Epidermal melanocyte (primary cell): ENCODE results near the gene NRXN3.

Experiments
- DNase-seq: peaks from one replicate; pipeline ENCODE4 v3.0.0; 2011; ENCODE audit warnings: low spot score; ENCODE audit not compliant: insufficient read length

Gene NRXN3

DNA sequence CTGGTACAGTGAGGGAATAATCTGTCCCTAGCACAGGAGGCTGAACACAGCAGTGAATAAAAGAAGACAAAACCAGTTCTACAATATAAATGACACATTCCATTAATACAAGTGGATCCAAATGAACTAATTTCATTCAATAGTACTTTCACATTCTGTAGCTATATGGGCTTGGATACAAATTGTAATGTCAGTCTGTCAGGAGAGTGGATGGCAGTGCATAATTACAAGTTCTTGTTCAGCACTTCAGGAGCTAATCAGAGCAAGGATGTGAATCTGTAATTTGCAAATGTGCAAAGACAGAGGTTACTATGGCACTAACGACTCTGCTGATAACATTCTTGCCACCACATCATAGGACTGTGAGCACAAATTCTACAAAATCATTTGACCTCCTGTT lies 1343.3 kb downstream of the NRXN3 start:
- no peak for DNase-seq

DNA sequence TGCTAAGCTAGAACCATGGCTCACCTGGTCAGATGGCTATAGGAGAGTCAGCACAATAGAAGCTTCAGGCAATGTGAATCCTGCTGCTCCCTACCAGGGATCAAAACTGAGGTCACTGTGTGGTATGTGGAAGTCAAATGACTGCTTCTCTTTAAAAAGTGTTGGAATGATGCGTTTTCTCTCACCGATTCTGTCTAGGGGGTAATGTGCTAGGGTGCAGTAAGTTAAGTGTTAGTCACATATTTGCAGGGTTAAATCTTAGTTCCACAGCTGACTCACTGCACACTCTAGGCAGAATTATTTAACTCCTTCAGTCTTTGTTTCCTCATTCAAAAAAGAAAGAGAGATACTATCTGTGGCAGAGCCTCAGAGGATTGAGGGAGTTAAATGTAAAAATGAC lies 1344.5 kb downstream of the NRXN3 start:
- no peak for DNase-seq

DNA sequence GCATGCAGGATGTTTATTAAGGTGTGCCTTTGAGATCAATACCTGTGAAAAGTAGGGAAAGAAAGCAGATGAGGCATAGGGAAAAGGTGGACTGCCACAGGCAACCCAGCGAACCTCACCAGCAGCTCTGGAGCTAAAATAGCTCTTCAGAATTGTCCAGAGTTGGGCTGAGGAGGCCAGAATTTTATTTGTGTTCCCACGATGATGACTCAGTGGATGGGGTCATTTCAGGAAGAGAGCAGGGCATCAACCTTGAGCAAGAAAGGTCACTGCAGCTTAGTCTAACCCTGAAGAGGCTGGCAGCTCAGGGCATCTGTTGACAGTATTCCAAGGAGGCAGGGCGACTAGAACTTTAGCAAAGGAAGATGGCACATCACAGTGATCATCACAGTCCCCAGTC lies 1345.0 kb downstream of the NRXN3 start:
- DNase-seq, result no peak

DNA sequence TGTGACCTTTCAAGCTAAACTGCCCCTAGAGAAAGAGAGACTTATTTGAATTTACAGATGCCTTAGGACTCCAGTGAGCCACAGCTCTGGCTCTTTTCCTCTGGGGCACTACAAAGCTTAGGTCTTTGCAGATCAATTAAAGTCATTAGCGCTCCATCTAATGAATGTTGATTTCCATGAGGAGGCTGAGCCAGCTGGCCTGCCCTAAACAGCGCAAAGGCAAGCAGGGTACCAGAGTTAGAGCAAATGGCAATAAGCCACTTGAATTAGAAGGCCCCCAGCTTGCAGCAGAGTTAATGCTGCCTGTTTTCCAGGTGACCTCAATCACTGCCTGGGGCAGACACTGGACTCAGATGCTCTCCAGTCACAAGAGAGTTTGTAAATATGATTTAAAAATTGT lies 1345.8 kb downstream of the NRXN3 start:
- no peak for DNase-seq

DNA sequence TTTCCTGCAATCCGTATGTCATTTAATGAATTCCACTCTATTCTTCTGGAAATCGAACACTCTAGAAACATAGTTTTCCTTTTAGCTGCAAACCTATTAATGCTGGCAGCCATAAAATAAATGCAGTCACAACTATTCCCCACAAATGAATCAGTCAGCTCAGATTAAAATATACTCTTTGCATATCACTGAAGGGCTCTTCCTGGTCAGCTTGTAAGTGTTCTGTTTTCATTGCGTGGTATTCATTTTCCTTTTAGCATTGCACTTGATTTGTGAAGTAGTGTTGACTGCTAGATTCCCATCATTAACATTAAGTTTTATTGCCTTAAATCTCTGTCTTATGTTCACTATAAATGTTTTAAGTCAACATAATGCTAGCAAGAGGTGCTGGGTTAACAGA lies 1355.2 kb downstream of the NRXN3 start:
- no peak for DNase-seq

DNA sequence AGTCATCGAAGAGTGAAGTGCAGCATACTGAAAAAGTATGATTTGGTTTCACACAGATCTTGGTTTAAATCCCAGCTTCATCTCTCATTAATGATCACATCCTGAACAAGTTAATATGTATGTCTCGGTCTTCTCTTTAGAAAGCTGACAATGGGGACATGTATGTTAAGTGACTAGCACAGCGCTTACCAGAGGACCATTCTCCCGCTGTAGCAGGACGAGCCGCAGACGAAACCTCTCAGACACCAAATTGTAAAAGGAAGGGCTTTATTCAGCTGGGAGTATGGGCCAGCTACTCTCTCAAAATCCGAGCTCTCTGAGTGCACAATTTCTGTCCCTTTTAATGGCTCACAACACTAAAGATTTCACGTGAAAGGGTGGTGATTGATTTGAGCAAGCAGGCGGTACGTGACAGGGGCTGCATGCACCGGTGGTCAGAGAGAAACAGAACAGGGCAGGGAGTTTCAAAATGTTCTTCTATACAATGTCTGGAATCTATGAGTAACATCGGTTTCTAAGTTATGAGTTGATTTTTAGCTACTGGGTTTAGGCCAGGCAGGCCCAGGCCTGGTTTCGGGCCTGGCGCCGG lies 1358.7 kb downstream of the NRXN3 start:
- DNase-seq, result no peak

DNA sequence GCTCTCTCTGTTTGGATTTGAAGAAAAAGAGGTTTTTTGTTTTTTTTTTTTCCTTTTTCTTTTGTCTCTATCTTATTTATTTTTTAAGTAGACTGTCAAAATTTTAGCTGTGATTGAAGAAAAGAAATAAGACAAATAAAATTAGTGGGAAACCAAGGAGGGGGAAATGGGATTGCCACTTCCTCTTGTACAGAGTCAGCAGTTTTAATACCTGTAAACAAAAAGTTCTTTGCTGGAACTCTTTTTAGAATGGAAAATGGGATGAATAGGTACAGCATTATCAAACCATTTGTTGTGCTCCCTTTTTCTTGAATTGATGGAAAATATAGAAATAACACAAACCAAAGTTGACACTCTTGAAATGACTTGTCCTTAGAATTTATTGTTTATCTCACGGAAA lies 1360.4 kb downstream of the NRXN3 start:
- DNase-seq, result no peak

DNA sequence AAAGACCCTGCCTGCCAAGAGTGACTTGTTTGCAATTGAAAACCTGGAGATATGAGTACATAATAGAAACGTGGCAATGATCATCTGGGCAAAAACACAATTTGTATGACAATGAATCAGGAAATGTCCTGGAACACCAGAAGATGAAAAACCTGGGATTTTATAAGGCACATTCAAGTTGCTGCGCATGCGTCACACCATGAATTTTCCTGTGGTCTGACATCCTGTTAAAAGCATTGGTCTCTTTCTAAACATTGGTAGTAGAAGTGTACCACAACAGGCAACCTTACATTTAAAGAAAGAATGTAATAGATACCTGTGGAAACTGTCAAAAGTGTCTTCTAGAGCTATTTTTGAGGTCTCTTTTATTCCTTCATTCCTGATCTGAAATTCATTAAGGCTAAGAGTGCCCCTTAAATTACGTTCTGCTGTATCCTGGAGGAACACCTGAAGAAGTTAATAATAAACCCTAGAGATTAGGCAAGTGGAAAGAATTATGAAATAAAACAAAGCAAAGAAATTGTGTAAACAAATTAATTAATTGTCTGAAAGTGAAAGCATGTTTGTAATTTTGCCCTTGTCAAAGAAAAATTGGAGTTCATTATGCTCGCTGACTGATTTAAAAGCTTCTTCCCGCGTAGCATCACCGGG lies 1364.7 kb downstream of the NRXN3 start:
- DNase-seq, result no peak

DNA sequence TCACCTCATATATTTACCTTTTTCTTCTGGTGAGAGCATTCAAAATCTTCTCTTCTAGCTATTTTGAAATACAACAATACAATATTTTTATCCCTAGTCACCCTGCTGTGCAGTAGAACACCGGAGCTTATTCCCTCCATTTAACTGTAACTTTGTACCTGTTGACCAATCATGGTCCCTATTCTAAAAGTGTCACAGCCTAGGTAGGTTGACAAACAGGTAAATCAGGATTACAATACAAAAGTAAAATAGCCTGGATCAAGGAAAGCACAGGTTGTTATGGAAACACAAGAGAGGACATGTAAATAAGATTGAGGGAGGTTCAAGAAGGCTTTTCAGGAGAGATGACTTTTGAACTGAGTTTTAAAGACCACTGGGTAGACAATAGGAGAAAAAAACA lies 1370.2 kb downstream of the NRXN3 start:
- no peak for DNase-seq

DNA sequence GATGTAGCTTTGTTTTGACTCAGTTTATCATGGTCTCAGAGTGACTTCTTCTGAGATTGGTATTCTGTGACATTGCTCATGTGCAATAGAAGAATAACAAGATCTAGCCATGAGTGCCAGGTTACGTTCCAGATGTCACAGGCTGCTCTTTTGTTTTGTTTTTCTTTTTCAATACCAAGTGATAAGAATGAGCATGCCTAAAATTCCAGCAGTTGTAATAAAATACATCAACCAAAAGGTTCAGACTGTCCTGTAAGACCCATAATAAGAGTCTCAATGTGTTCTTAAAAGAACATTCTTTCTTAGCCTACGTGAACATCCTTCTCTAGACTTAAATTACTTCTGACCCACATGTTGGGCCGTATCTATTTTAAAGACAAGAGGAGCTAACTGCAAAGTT lies 1371.9 kb downstream of the NRXN3 start:
- DNase-seq, result no peak

DNA sequence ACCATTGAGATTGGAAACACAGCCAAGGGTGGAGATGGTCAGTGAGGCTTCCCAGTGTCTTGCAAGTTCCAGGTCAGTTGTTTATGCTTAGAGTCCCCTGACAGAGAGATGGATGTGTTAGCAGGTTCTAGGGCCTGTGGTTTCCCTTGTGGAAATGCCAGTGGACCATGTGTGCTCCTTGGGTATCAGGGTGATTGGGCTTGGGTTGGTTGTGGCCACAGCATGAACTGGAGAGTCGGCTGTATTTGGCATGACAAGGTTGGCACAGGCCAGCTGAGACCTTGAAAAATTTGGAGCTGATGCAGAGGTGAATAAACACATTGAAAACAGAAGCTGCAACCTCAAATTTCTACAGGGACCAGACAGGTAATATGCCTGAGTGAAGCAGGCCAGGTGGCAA lies 1373.2 kb downstream of the NRXN3 start:
- no peak for DNase-seq

DNA sequence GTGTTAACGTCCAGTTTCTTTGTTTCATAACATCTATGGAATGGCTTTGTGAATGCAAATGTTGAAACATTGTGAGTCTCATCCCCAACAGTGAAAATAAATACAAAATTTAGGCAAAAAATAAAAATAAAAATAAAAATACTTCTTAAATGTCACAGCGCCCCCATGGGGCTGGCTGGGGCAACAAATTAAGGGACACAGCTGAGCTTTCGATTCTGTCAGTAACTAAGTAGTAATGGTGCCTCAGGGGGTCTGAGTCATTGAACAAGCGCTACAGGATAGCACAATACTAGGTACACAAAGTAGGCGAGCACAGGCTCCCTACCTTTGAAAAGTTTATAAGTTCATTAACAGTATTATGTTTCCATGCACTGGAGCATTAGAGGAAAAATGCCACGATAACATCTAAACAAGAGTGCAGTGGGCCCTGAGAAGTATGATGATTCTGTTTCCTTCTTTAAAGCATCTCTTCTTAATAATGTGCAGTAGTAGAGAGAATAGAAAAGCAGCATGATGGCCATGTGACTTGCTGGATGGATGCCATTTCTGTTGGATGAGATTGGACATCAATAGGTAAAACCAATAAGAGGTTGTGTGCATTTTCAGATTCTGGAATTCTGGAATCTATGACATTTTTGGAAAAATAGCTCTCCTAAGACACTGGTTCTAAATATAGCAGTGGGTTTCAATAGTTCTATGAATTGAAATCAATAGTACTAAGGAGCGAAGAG lies 1374.0 kb downstream of the NRXN3 start:
- no peak for DNase-seq

DNA sequence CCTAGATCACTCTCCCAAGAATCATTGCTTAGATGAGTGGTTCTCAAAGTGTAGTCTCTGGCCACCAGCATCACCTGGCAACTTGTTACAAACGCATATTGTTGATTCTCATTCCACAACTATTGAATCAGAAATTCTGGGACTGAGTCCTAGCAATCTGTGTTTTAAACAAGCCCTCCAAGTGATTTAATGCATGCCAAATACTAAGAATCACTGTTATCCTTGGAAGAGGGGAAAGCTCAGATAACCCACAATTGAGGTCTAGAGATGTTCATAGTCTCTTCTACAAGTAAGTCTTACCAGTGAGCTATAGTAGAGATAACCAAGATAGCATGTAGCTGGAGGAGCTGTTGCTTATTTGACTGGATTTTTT lies 1374.5 kb downstream of the NRXN3 start:
- DNase-seq, result no peak

DNA sequence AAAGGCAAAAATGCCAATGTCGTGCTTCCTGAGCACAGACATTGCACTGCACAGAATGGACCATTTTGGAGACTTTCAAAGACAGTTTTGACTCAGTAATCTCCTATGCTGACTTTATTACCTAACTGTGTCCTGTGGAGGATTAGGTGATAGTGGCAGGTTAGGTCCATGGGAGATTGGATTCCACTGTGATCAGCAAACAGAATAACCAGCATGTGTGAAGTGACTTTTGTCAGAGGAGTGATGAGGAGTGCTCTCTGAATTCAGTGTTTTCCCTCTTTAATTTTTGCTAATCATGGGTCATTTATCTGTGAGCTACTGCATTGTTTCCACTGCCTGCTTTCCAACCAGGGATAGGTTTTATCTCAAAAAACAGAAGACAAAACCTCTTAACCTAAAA lies 1378.7 kb downstream of the NRXN3 start:
- no peak for DNase-seq

DNA sequence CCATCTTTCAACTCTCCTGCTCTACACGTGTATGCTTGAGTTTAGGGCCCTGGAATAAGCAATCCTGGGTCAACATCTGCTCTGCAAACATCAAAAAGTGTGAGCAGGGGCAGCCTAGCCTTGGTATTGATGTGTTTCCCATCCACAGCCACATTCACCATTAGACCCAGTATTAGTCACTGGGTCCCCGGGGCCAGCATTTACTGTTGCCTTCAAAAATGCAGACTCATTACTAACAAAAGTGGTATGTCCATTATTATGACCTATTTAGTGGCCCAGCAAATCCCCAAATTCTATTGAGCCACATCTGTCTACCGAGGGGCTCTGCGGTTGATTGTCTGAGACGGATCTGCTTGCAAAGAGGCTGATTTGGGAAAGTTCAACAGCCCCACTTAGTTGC lies 1379.3 kb downstream of the NRXN3 start:
- DNase-seq, result no peak

DNA sequence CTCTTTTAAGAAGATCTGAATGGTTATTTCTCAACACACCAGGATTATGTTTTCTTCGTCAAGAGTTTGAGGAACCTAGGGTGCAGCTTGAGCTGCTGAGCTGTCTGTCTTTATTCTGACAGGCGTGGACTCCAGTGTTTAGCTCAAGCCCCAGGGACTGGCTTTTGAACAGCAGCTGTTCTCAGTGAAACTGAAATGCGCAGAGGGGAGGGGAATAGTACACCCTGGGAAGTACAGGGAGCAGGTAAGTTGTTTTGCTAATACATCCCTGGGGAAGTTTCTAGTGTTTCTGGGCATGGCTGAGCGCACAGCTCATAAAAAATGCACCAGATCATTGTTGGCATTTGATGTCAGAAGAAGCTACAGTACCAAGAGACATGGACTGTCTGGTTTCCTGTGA lies 1381.3 kb downstream of the NRXN3 start:
- DNase-seq, result no peak

DNA sequence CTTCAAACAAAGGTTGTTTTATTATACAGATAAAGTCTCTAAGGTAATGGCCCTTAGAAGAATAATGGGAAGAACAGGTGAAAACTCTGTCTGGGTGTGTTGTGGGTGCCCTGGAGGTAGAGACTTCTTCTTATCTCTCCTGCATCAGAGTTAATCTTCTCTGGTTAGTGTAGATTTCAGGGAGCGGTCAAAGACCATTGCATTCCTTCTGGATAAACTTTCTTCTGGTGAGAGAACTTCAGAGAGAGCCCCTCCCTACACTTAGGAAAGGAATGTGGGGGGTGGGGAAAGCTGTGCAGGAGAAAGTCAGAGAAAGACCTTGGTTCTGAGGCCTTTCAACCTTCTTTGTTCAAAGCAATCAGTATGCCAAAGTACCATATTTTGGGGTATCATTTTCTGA lies 1382.6 kb downstream of the NRXN3 start:
- no peak for DNase-seq

DNA sequence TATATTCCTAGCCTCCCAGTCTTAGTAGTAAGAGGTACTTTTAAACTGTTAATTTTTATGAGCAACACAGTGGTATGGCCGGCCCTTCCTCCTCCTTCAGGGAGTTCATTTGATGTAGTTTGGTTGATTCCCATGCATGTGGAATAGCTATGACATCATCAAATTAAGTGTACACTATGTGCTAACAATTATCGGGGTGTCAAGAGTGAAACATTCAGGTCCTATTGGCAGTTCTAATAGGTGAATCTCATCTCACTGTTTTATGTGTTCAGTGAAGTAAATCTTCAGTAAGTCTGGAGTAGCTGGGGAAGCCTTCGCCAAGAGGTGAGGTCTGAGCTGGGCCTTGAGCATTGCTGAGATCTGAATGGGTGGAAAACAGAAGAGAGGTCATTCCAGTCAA lies 1384.6 kb downstream of the NRXN3 start:
- DNase-seq, result no peak

DNA sequence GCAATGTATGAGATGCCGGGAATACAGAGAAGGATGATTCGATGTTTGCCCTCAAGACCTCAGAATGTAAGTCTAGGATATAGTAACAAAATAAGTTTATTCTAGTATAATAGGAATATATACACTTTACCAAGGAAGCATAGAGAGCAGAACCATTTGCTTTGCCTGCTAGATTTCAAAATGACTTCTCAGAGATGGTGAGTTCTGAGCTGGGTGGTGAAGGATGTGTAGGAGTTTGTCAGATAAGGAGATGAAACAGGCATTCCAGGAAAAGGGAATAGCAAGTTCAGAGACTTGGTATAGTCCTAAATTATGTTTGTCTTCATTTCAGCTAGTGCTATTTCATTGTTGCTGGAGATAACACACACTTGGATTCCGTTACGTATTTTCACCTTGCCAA lies 1385.3 kb downstream of the NRXN3 start:
- DNase-seq, result no peak

DNA sequence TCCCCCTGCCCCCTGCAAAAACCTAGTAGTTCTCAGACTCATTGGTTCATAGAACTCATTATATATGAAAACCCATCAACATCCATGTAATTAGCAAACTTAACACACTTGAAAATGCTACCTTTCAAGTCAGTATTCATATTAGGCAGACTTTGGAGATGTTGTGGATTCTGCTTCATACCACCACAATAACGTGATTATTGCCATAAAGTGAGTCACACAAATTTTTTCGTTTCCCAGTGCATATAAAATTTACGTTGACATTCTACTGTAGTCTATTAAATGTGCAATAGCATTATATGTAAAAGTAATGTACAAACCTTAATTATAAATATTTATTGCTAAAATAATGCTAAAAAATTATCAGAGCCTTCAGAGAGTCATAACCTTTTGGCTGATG lies 1387.1 kb downstream of the NRXN3 start:
- DNase-seq, result no peak

DNA sequence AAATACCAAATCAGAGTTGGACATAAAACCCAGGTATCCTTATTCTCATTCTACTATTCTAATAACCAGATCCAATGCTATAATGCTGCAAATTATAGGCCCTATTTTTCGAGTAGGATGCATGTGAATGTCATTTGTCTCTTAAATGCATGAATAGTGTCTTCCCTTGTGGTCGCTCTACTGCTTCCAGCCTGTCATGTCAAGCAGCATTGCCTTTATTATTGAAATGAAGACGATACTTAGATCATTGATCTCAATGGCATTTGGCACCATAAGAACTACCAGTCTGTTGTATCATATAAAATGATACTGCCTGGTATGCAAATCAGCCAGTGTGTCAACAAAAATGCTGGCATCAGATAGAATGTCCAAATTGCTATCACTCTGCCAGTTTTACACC lies 1392.0 kb downstream of the NRXN3 start:
- DNase-seq, result no peak

DNA sequence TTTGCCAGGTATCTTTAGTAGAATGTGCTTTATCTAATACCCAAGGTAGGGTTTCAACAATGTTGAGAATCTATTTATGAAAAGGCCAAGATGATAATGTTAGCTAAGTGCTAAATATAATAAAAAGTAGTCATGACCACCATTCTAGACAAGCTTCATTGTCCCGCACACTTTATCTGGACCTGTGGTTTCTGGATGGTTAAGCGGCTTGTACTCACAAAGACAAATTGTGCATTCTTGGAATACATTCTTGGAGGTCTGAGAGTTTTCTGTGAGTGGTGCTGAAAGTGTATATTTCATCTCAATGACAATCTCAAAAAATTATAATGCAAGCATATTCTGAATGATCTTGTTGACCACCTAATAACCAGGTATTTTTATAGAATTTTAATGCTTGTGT lies 1394.2 kb downstream of the NRXN3 start:
- DNase-seq, result no peak

DNA sequence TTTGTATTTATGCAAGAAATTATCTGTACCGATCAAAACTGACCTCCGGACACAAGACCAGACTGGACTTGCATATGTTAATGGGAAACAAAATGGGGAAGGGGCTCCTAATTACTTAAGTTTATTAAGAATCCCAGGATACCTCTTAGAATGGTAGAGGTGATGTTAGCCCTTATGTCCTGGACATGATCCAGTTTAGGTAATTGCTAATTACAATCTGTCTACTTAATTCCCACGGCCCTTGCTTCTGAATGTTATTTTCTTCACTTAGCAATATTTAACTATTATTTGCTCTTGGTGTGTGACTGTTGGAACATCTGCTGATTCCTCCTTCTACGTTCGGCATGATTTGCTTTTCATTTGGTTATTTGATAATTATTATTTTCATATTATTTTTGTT lies 1397.1 kb downstream of the NRXN3 start:
- DNase-seq, result no peak
